ENCODE data around the gene RBM20. TPM values are rescaled to one million over a fixed set of nuclear protein-coding genes. Genes with fewer than 3 reads are reported as not detected.

The RBM20 gene
- total and polyA plus RNA-seq, 2 of the 4 experiments (the other 2 are of a cell fraction) = under 0.01 to 0.15 TPM

DNA sequence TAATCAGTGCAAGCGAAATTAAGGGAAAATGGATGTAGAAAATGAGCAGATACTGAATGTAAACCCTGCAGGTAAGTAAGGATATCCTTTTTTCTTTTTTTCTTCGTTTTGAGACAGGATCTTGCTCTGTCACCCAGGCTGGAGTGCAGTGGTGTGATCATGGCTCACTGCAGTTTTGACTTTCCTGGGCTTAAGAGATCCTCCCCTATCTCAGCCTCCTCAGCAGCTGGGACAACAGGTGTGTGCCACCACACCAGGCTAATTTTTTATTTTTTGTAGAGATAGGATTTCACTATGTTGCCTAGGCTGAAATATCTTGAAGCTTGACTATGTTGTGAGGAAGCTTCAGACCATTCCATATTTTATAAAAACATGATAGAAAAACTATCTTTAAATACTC, 231.9 kb downstream of the RBM20 start:
- BruUV-seq (replicated peaks) = no TSS peak
- Histone ChIP-seq H3K27me3 (ENCODE audit: control insufficient read depth, insufficient read depth, low read length) (no peaks in the 10 kb centered on the region), H2AFZ (replicated peaks; ENCODE audit: low read length, poor library complexity) (no peak overlapping the region), H2AK9ac (replicated peaks; ENCODE audit: low read depth, low read length, poor library complexity) (no peak overlapping the region), H3K18ac (ENCODE audit: low read depth, low read length) (no peak overlapping the region), H2BK5ac (ENCODE audit: low read depth, low read length, poor library complexity, severe bottlenecking) (no peak overlapping the region), H3K4me3 (ENCODE audit: insufficient read depth, low read depth, low read length) (no peak overlapping the region), H4K5ac (ENCODE audit: low read depth, low read length) (no peak overlapping the region), H3K4ac (ENCODE audit: low read depth, low read length) (no peak overlapping the region), H3K14ac (replicated peaks; ENCODE audit: low read depth, low read length) (no peak overlapping the region), H3K9ac (ENCODE audit: low read depth, low read length) (no peak overlapping the region), H3K56ac (ENCODE audit: extremely low read depth, insufficient read depth, low read length) (no peak overlapping the region), H2BK15ac (ENCODE audit: low read depth, low read length) (no peak overlapping the region), H3K4me1 (ENCODE audit: control insufficient read depth, insufficient read depth, low read length) (peaks cover 6% of the 10 kb centered on the region), H4K20me1 (ENCODE audit: insufficient read depth, low read length) (no peaks in the 10 kb centered on the region; the same call in 1 of the 2 replicates), H2BK120ac (ENCODE audit: low read depth, low read length) (no peak overlapping the region), H3K23ac (ENCODE audit: low read depth, low read length) (no peak overlapping the region), H3K27ac (ENCODE audit: insufficient read depth, low read length) (no peak overlapping the region), H4K8ac (ENCODE audit: low read depth in 2 of 2, low read length in 2 of 2) (no peak overlapping the region), H4K91ac (ENCODE audit: insufficient read depth, low read depth, low read length) (no peak overlapping the region), H3K9me1 (ENCODE audit: insufficient read depth, low read length) (peaks cover 5% of the 10 kb centered on the region), H2AK5ac (ENCODE audit: low read depth, low read length) (no peak overlapping the region), H2BK20ac (ENCODE audit: low read depth, low read length) (no peak overlapping the region), H3K79me1 (ENCODE audit: low read depth in 1 of 2, low read length in 2 of 2) (peaks cover 0 to 10% of the 10 kb centered on the region in 2 experiments; a peak in 2 of 4 replicates), H3K36me3 (ENCODE audit: control insufficient read depth, insufficient read depth, low read length) (peaks cover 4% of the 10 kb centered on the region), H3K9me3 (ENCODE audit: control insufficient read depth, insufficient read depth, low read length) (no peaks in the 10 kb centered on the region), H3K4me2 (ENCODE audit: low read depth, low read length) (no peak overlapping the region)
- dilution Hi-C loops (cut with HindIII; ENCODE audit: low sequenced_read_pairs, unreplicated experiment) (no loop called here), in situ Hi-C loops (cut with MboI; ENCODE audit: low sequenced_read_pairs) (no loop called here), intact Hi-C loops (cut with micrococcal nuclease) (loop anchor here (2.0 kb wide), 1 partner anchor 17 kb away; no protein-coding TSS in a partner anchor)
- ChIA-PET CTCF (no interaction called here), POLR2A (ENCODE audit: unreplicated experiment) (no interaction called here)
- DNase-seq (no peak), ATAC-seq (ENCODE audit: low read depth) (no peak)
- no CpG with 5 or more reads among the region's 2 CpGs for WGBS, 2 experiments (ENCODE audit: extremely low coverage in 2 of 2, insufficient read length in 1 of 2)
- no peak for TF ChIP-seq BHLHE40 (IDR thresholded peaks at IDR 0.05; ENCODE audit: low read depth, low read length)
- no peak for TF ChIP-seq USF2 (IDR thresholded peaks at IDR 0.05; ENCODE audit: low read depth, low read length)
- no peak for TF ChIP-seq MAZ (IDR thresholded peaks at IDR 0.05; ENCODE audit: borderline replicate concordance, low read depth, low read length)
- no peak for TF ChIP-seq FOS (IDR thresholded peaks at IDR 0.05; ENCODE audit: low read depth, low read length)
- TF ChIP-seq, protein P1, sequence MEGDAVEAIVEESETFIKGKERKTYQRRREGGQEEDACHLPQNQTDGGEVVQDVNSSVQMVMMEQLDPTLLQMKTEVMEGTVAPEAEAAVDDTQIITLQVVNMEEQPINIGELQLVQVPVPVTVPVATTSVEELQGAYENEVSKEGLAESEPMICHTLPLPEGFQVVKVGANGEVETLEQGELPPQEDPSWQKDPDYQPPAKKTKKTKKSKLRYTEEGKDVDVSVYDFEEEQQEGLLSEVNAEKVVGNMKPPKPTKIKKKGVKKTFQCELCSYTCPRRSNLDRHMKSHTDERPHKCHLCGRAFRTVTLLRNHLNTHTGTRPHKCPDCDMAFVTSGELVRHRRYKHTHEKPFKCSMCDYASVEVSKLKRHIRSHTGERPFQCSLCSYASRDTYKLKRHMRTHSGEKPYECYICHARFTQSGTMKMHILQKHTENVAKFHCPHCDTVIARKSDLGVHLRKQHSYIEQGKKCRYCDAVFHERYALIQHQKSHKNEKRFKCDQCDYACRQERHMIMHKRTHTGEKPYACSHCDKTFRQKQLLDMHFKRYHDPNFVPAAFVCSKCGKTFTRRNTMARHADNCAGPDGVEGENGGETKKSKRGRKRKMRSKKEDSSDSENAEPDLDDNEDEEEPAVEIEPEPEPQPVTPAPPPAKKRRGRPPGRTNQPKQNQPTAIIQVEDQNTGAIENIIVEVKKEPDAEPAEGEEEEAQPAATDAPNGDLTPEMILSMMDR (conservative IDR thresholded peaks at IDR 0.05; ENCODE audit: low read depth, low read length) = no peak
- no peak for TF ChIP-seq NFE2L2 (IDR thresholded peaks at IDR 0.05; ENCODE audit: low read depth, low read length)
- TF ChIP-seq RCOR1 (IDR thresholded peaks at IDR 0.05; ENCODE audit: insufficient replicate concordance, low read length) = no peak
- no peak for TF ChIP-seq MXI1 (IDR thresholded peaks at IDR 0.05; ENCODE audit: borderline replicate concordance, low read depth, low read length)
- TF ChIP-seq CHD1 (IDR thresholded peaks at IDR 0.05; ENCODE audit: low read depth, low read length) = no peak
- no peak for TF ChIP-seq MAFK (IDR thresholded peaks at IDR 0.05; ENCODE audit: low read depth, low read length)
- TF ChIP-seq, protein P2, sequence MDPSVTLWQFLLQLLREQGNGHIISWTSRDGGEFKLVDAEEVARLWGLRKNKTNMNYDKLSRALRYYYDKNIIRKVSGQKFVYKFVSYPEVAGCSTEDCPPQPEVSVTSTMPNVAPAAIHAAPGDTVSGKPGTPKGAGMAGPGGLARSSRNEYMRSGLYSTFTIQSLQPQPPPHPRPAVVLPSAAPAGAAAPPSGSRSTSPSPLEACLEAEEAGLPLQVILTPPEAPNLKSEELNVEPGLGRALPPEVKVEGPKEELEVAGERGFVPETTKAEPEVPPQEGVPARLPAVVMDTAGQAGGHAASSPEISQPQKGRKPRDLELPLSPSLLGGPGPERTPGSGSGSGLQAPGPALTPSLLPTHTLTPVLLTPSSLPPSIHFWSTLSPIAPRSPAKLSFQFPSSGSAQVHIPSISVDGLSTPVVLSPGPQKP (IDR thresholded peaks at IDR 0.05; ENCODE audit: borderline replicate concordance, low read depth, low read length) = no peak
- TF ChIP-seq POLR2A (IDR thresholded peaks at IDR 0.05; ENCODE audit: low read depth, low read length) = no peak
